Raji (cell line): ENCODE results near the gene JMJD4.

ENCODE experiments used
- POLR2A ChIP-seq: IDR thresholded peaks from 2 replicates; pipeline ENCODE4 v1.6.1; 2011; ENCODE audit warnings: low read depth, low read length, control low read depth; ENCODE audit not compliant: insufficient read depth

JMJD4 gene

GRCh38 chr1:227761621-227762230, 26.6 kb upstream of the JMJD4 start:
- TF ChIP-seq POLR2A = no peak

DNA sequence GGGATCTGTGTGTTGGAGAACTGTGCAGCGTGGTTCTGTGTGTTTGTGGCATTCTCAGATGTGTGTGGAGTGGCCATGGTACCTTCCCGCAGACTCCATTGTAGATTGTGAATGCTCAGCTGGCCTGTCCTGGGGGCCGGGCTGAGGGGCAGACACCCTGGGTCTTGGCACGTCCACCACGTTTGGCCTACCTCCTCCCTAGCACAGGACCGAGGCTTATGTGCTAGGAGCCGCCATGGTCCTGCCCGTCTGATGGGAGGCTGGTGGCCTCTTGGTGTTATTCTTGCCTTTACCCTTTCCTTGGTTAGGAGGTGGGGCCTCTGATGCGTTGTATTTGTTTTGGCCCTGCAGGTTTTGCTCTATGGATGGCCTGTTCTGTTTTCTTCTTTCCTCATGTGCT, 25.3 kb upstream of the JMJD4 start:
- no peak for TF ChIP-seq POLR2A

GRCh38 chr1:227759341-227760300, 24.5 kb upstream of the JMJD4 start:
- TF ChIP-seq POLR2A = no peak

DNA sequence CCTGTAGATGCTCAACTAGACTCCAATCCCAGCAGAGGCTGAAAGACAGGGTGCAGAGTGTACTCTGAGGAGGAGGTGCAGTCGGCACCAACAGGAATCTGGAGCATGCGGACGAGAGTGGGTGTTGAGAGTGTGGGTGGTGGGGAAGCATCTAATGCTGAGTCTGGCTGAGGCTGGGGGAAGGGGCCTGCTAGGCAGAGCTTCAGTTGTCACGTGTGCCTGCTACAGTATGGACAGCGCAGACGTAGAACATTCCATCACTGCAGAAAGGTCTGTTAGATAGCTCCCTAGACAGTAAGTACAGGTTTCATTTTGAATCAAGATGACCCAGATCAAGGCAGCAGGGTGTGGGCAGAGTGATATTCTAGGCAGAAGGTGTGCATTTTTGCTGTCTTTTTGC, 23.3 kb upstream of the JMJD4 start:
- TF ChIP-seq POLR2A = no peak

- no peak for TF ChIP-seq POLR2A
Measured at GRCh38 chr1:227757781-227758180, 22.7 kb upstream of the JMJD4 start.

DNA sequence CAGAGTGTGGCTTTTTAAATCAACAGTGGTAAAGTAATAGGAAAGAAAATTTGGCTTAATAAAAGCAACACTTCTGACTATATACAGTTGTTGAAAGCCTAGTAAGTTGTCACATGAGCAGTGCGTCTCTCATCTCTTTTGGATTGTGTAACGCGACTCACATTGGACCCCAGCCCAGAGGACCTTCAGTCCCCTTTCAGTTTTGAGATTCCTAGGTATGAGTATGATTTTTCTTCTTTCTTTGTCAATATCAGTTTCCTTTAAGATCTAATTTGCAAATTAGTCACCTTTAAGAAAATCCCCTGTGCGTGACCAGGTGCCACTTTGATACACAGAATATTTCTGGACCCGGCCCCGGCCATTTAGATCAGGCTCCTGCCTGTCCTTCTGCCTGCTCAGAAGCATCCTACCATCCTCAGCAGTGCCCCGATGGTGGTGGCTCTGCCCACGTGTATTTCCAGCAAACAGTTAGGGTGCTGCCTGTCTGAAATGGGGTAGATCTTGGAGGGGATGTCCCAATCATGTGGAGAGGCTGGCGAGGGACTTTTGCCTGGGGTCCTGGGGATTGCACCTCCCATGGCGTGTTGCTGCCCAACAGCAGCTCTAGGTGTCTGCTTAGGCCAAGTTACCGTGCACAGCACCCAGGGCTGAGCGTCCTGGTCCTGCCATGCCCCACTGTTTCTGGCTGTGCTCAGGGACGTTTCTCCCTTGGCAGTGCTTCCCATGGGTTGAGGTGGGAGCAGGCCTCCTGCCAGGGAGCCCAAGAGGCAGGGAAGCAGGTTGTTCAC, 21.3 kb upstream of the JMJD4 start:
- no peak for TF ChIP-seq POLR2A

DNA sequence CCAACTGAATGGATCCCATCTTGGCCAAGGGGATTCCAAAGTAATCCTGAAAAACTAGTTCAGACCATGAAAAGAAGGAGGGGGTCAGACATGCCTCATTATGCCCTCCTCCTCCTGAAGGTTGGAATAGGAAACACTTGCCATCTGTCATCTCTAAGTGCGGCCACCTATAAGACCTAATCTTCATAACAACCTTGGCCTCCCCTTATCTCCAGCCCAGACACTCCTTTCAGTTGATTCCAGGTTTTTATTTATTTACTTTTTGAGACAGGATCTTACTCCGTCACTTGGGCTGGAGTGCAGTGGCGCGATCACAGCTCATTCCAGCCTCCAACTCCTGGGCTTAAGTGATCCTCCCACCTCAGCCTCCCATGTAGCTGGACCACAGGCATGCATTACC, 19.9 kb upstream of the JMJD4 start:
- no peak for TF ChIP-seq POLR2A

DNA sequence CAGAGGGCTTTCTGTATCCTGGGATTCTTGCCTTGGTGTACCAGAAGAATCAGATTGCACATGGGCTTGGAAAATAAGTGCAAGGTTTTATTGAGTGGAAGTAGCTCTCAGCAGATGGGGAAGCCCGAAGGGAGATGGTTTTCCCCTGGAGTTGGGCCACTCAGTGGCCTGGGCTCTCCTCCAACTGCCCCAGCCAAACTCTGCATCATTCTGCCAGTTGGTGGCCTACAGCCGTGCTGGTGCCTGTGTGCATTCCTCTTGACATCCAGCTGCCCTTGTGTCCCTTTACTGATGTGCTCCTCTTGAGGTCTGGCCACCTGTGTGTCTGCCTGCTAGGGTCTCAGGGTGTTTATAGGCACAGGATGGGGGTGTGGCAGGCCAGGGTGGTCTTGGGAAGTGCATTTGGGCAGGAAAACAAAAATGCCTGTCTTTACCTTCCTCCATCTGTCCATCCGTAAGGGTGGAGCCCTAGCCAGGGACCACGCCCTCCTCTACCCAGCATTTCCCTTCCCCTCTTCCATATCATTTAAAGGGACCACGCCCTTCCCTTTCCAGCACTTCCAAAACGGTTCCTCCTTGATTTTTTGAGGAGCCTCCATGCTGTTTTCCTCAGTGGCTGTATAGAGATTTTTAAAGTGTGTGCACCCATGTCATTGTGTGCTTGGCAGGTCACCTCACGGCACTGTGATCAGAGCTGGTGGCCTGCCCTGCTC, 19.1 kb upstream of the JMJD4 start:
- no peak for TF ChIP-seq POLR2A

GRCh38 chr1:227749916-227750710, 15.0 kb upstream of the JMJD4 start:
- no peak for TF ChIP-seq POLR2A

GRCh38 chr1:227749225-227749624, 14.1 kb upstream of the JMJD4 start:
- TF ChIP-seq POLR2A = no peak

DNA sequence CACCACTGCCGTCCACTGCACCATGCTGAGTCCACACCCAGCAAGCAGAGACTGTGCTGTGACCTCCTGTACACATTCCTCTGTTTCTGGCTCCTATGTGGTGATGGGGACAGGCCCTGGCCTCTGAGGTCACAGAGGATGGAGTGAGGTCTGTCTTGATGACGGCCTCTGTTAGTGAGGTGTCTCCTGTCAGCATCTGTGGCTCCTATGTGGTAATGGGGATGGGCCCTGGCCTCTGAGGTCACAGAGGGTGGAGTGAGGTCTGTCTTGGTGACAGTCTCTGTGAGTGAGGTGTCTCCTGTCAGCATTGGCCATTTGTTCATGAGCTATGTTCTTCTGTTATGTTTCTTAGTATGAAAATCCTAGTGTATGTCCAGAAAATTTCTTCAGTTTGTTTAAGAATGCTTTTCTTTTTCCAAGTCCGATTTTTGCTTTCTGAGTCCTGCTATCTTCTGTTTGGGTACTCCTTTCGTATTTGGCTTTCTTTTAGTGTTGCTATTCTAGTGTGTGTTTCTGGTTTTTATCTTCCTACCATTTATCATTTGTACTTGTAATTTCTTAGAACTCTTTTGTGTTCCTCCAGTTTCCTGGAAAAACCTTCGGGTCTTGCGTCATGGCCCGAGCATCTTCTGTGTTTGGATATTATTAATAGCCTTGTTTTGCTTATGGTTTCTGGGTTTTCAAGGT, 13.5 kb upstream of the JMJD4 start:
- TF ChIP-seq POLR2A = no peak

GRCh38 chr1:227747948-227748495, 12.9 kb upstream of the JMJD4 start:
- no peak for TF ChIP-seq POLR2A

GRCh38 chr1:227747382-227747781, 12.3 kb upstream of the JMJD4 start:
- TF ChIP-seq POLR2A = no peak
